Peyer's patch (tissue), 4 donors: ENCODE results near the gene SEC23B.

Experiments used
- CTCF ChIP-seq, 6 experiments: fragments of 450-650 bp in 4 of 6; fragments of 200-600 bp in 2 of 6; sonication (generic) in 1 of 6; IDR thresholded peaks; one replicate each; pipeline ENCODE4 v1.5.1; 2017 to 2019; ENCODE audit warnings: antibody characterized with exemption in 6 of 6, mild to moderate bottlenecking in 3 of 6, moderate library complexity in 1 of 6
- POLR2A ChIP-seq, 2 donors: fragments of 450-650 bp; IDR thresholded peaks; one replicate each; pipeline ENCODE4 v1.5.1; 2017; ENCODE audit warnings: antibody characterized with exemption in 2 of 2, mild to moderate bottlenecking in 2 of 2, moderate library complexity in 2 of 2

DNA sequence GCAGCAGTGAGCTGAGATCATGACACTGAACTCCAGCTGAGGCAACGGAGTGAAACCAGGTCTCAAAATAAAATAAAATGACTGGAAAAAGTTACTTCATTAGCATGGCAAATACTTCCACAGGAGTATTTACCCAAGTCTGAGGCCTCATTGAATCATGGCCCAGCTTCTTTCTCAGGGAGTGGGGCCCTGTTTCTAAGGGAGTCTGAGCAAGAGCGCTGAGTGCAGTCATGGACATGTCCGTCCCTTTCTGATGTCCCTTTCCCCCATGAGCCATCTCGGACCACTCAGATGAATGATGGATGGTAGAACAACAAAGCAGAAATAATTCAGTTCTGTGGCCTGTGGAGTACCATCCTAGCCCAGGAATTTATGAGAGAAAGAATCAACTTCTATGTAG is 72.3 kb downstream of the SEC23B start:
- TF ChIP-seq POLR2A (IDR thresholded peaks at IDR 0.05) (no peak), CTCF (IDR thresholded peaks at IDR 0.05) (no peak)
